ENCODE data around the gene ANKRD1.

GRCh38 chr10:90866050-90866598, 54.8 kb downstream of the ANKRD1 start:
- TF ChIP-seq CTCF (IDR thresholded peaks at IDR 0.05; ENCODE audit: low read depth, low read length) (no peak), EZH2phosphoT487 (IDR thresholded peaks at IDR 0.05; ENCODE audit: low read depth) (no peak)

Data from OCI-LY3 (cell line).